Upper lobe of right lung (tissue), 1 donor: Measurements from ENCODE around the gene ZCCHC14. TPM values are rescaled to one million over a fixed set of nuclear protein-coding genes. Genes with fewer than 3 reads are reported as not detected.

Experiments used
- ATAC-seq: fragments of 200-7000 bp; cut with Tn5 transposase; one replicate; pipeline ENCODE4 v1.9.1; 2020; ENCODE audit warnings: mild to moderate bottlenecking, moderate library complexity
- DNase-seq: peaks from one replicate; pipeline ENCODE4 v3.0.0-alpha.2; 2020
- H3K27ac ChIP-seq: fragments of 200-600 bp; one replicate; pipeline ENCODE4 v1.8.0; 2022
- H3K27me3 ChIP-seq: fragments of 200-600 bp; one replicate; pipeline ENCODE4 v1.8.0; 2022; ENCODE audit warnings: mild to moderate bottlenecking
- H3K36me3 ChIP-seq: fragments of 200-600 bp; one replicate; pipeline ENCODE4 v1.8.0; 2022
- H3K4me1 ChIP-seq: fragments of 200-600 bp; one replicate; pipeline ENCODE4 v1.8.0; 2022
- H3K4me3 ChIP-seq: fragments of 200-600 bp; one replicate; pipeline ENCODE4 v1.8.0; 2022; ENCODE audit warnings: mild to moderate bottlenecking
- H3K9me3 ChIP-seq: fragments of 200-600 bp; one replicate; pipeline ENCODE4 v1.8.0; 2022
- CTCF ChIP-seq: fragments of 200-600 bp; IDR thresholded peaks from one replicate; pipeline ENCODE4 v1.8.0; 2022; ENCODE audit warnings: antibody characterized with exemption
- intact Hi-C: fragments of 100-400 bp; cut with DNase I; formaldehyde crosslinking; loops from one replicate; pipeline ENCODE4 v1.11.0; 2022
- long read RNA-seq: library from polyadenylated mRNA; unstranded; transcript quantifications from one replicate; pipeline ENCODE4 v2.0.0, GENCODE V29; 2021
- total RNA-seq: library from RNA; stranded (reverse); fragmentation: NEBNext Ultra II Directional; extraction: Animal tissue kit (Norgen Biotek cat#: 25700); gene quantifications from one replicate; pipeline ENCODE4 v1.2.1, GENCODE V29; 2021
- donor health status: DM: no; HTN: yes; CAD: no; lungs with severe emphysema.

The ZCCHC14 gene
- total RNA-seq: 27.2 TPM
- long read RNA-seq, partial matches to known transcripts: 10 of 16 reads
- long read RNA-seq, other reads (novel, unspliced or antisense): 6 of 16 reads

DNA sequence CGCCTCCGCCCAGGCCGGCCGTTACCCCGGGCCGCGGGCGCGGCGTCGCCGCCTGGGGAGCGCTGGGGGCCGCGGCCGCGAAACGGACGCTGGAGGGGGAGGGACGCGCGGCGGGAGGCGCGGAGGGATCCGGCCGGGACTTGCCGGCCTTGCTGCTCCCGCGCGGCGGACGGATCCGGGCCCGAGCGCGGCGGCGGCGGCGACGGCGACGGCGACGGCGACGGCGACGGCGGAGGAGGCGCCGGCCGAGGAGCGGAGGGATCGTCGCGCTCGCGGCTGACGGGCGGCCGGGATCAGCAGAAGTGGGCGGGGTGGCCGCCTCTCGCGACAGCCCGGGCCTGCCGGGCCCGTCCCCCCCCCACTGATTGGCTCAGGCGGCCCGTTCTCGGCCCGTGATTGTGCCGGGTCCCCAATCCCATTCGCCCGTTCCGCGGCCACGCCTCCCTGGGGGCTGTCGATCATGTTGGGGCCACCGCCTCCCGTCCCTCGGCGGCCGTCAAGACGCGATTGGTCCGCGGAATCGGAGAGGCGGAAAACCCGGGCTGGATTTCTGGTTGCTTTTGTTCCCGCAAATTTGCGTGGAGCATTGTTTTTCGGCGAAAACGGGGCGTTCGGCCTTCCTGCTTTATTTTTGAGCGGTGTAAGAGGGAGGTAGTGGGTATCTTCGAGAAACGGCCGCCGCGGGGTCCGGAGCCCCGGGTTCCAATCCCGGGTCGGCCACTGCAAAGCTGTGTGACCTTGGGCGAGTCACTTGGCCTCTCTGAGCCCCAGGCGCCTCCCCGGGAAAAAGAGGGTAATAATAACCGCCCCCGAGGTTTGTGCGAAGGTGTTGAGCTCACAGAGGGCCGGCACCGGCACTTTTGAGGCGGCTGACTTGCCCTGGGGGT lies at the start of gene ZCCHC14:
Gene ZCCHC14, minus strand, starts transcription at position 304 of the 887 bp plus-strand sequence. CDS start 786 bp downstream, outside the sequence.
- no peaks in the 10 kb centered on the region for H3K27me3 ChIP-seq
- intact Hi-C loops: no loop called here
- no peak for TF ChIP-seq CTCF
- peaks cover 25% of the 10 kb centered on the region for H3K4me1 ChIP-seq
- ATAC-seq (peak; percentile 99), DNase-seq (peak; percentile 100)
- H3K36me3 ChIP-seq: no peaks in the 10 kb centered on the region
- no peak within 1 kb of the TSS for H3K27ac ChIP-seq
- peak within 1 kb of the TSS; percentile 53 for H3K4me3 ChIP-seq
- H3K9me3 ChIP-seq: no peaks in the 10 kb centered on the region

DNA sequence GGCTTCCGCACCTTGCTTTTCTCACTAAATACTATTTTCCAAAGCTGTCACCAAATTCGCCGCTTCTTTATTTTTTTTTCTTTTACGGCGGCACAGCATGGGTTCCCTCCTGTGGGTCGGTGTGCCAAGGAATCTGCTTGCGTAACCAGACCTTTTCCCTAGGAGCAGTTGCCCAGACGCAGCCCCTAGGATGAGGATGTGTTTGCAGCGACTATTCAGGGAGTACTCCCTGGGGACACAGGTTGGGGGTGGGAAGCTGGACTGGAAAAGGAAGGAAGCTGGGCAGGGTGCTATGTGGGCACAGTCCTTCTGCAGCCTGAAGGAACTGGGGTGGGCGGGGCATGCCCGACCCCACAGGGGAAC lies 49.0 kb upstream of the ZCCHC14 start:
- Histone ChIP-seq H3K9me3 (no peaks in the 10 kb centered on the region), H3K27ac (no peak overlapping the region), H3K36me3 (no peaks in the 10 kb centered on the region), H3K4me3 (no peak overlapping the region), H3K27me3 (peaks cover 19% of the 10 kb centered on the region), H3K4me1 (peaks cover 3% of the 10 kb centered on the region)
- intact Hi-C loops: no loop called here
- ATAC-seq (no peak), DNase-seq (no peak)
- TF ChIP-seq CTCF: no peak

GRCh38 chr16:87541147-87541871 lies 48.5 kb upstream of the ZCCHC14 start:
- Histone ChIP-seq H3K27ac (peak overlapping the region; percentile 26), H3K27me3 (peaks cover 19% of the 10 kb centered on the region), H3K36me3 (no peaks in the 10 kb centered on the region), H3K4me3 (no peak overlapping the region), H3K4me1 (peaks cover 3% of the 10 kb centered on the region), H3K9me3 (no peaks in the 10 kb centered on the region)
- TF ChIP-seq CTCF: no peak
- no peak for ATAC-seq
- no peak for DNase-seq
- intact Hi-C loops: no loop called here

DNA sequence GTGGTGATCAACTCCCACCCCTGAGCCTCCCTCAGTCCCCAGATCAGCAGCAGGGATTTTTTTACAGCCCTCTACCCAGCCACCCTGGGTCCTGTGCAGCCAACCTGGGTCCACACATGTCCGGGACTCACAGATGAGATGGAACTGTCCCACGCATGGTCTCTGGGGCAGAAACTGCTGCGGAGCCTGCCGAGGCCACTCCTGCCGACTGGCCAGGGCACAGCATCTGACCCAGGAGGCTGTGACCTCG lies 48.0 kb upstream of the ZCCHC14 start:
- DNase-seq: no peak
- Histone ChIP-seq H3K4me3 (no peak overlapping the region), H3K27ac (peak overlapping the region; percentile 26), H3K27me3 (peaks cover 19% of the 10 kb centered on the region), H3K4me1 (peaks cover 3% of the 10 kb centered on the region), H3K36me3 (no peaks in the 10 kb centered on the region), H3K9me3 (no peaks in the 10 kb centered on the region)
- TF ChIP-seq CTCF: no peak
- ATAC-seq: no peak
- intact Hi-C loops: no loop called here

GRCh38 chr16:87540072-87540896 lies 47.5 kb upstream of the ZCCHC14 start:
- no peak for TF ChIP-seq CTCF
- no peak overlapping the region for H3K27ac ChIP-seq
- no peak overlapping the region for H3K4me3 ChIP-seq
- H3K36me3 ChIP-seq: no peaks in the 10 kb centered on the region
- no peak for DNase-seq
- peaks cover 19% of the 10 kb centered on the region for H3K27me3 ChIP-seq
- H3K9me3 ChIP-seq: no peaks in the 10 kb centered on the region
- intact Hi-C loops: no loop called here
- ATAC-seq: no peak
- peaks cover 3% of the 10 kb centered on the region for H3K4me1 ChIP-seq
